B cell (primary cell): Measurements from ENCODE around the gene TIRAP. TPM values are rescaled to one million over a fixed set of nuclear protein-coding genes. Genes with fewer than 3 reads are reported as not detected.

Experiments used
- ATAC-seq: fragments of 200-7000 bp; cut with Tn5 transposase; one replicate; pipeline ENCODE4 v1.10.0; 2021; ENCODE audit warnings: low read depth, mild to moderate bottlenecking, moderate number of reproducible peaks, moderate library complexity
- CTCF ChIA-PET: fragments of 350-600 bp; sonication (Branson Sonifier 250); formaldehyde crosslinking; loops from one replicate; lab custom pipeline; 2021; ENCODE audit warnings: antibody characterized with exemption, inconsistent platforms; lab: Charles Lee
- POLR2A ChIA-PET: fragments of 350-600 bp; sonication (Branson Sonifier 250); formaldehyde crosslinking; loops from one replicate; lab custom pipeline; 2021; ENCODE audit warnings: antibody characterized with exemption; lab: Charles Lee
- DNase-seq: peaks from one replicate; pipeline ENCODE4 v3.0.0; 2013
- H2AFZ ChIP-seq: 2 replicates; pipeline ENCODE4 v1.6.1; 2012; ENCODE audit warnings: mild to moderate bottlenecking, low read depth, low read length; ENCODE audit not compliant: insufficient read depth, poor library complexity, severe bottlenecking
- H3K27ac ChIP-seq, 2 donors: 1 replicate in 1 of 2; 2 replicates in 1 of 2; pipeline ENCODE4 v1.5.1; 2012 to 2013; ENCODE audit warnings: low read length in 2 of 2, mild to moderate bottlenecking in 2 of 2, moderate library complexity in 1 of 2
- H3K27me3 ChIP-seq, 4 experiments: fragments of 200-600 bp in 1 of 4; sonication (generic) in 1 of 4; replicated peaks in 1 of 4; 1 replicate in 2 of 4; 2 replicates in 2 of 4; pipeline versions ENCODE4 v1.6.1 to v1.7.0; 2013 to 2016; ENCODE audit warnings: low read length in 3 of 4, mild to moderate bottlenecking in 2 of 4, mixed read lengths in 1 of 4, moderate library complexity in 1 of 4; ENCODE audit not compliant: insufficient read depth in 4 of 4, control insufficient read depth in 3 of 4; ENCODE audit errors: control extremely low read depth in 1 of 4
- H3K36me3 ChIP-seq, 2 experiments: replicated peaks in 1 of 2; 1 replicate in 1 of 2; 2 replicates in 1 of 2; pipeline versions ENCODE4 v1.6.1 to v1.7.1; 2013; ENCODE audit warnings: low read length in 1 of 2; ENCODE audit not compliant: insufficient read depth in 2 of 2, control insufficient read depth in 1 of 2; ENCODE audit errors: control extremely low read depth in 1 of 2, extremely low read depth in 1 of 2
- H3K4me1 ChIP-seq, 2 donors: fragments of 200-600 bp in 1 of 2; sonication (generic) in 1 of 2; 1 replicate in 1 of 2; 2 replicates in 1 of 2; pipeline versions ENCODE4 v1.5.1 to v1.6.1; 2013 to 2017; ENCODE audit warnings: low read length in 2 of 2; ENCODE audit not compliant: control insufficient read depth in 2 of 2, insufficient read depth in 2 of 2
- H3K4me2 ChIP-seq: replicated peaks from 2 replicates; pipeline ENCODE3; 2012; ENCODE audit warnings: mild to moderate bottlenecking, low read depth, low read length; ENCODE audit not compliant: poor library complexity, severe bottlenecking
- H3K4me3 ChIP-seq, 5 experiments: fragments of 200-600 bp in 1 of 5; sonication (generic) in 1 of 5; 1 replicate in 3 of 5; 2 replicates in 2 of 5; pipeline versions ENCODE4 v1.5.1 to v1.7.0; 2011 to 2016; ENCODE audit warnings: low read length in 4 of 5, mild to moderate bottlenecking in 4 of 5, low read depth in 2 of 5, control low read depth in 1 of 5, moderate library complexity in 1 of 5; ENCODE audit not compliant: insufficient read depth in 1 of 5; ENCODE audit errors: control extremely low read depth in 1 of 5, extremely low read depth in 1 of 5
- H3K79me2 ChIP-seq: fragments of 200-600 bp; sonication (generic); one replicate; pipeline ENCODE4 v1.6.0; 2016; ENCODE audit warnings: low read length; ENCODE audit not compliant: control insufficient read depth, insufficient read depth
- H3K9ac ChIP-seq: fragments of 200-600 bp; sonication (generic); 2 replicates; pipeline ENCODE4 v1.6.1; 2017; ENCODE audit warnings: mild to moderate bottlenecking, low read length, moderate library complexity
- H3K9me3 ChIP-seq, 3 donors: one replicate each; pipeline versions ENCODE4 v1.6.1 to v1.7.1; 2013; ENCODE audit warnings: low read length in 2 of 3; ENCODE audit not compliant: control insufficient read depth in 2 of 3, insufficient read depth in 1 of 3; ENCODE audit errors: control extremely low read depth in 1 of 3
- H4K20me1 ChIP-seq: 2 replicates; pipeline ENCODE4 v1.6.0; 2012; ENCODE audit warnings: mild to moderate bottlenecking, low read length; ENCODE audit not compliant: insufficient read depth, control insufficient read depth, poor library complexity, severe bottlenecking
- H3K27ac Mint-ChIP-seq: one replicate; pipeline ENCODE4 v1.8.0; 2021; ENCODE audit warnings: mixed read lengths
- H3K27me3 Mint-ChIP-seq: one replicate; pipeline ENCODE4 v1.8.0; 2021; ENCODE audit warnings: mixed read lengths
- H3K4me1 Mint-ChIP-seq: one replicate; pipeline ENCODE4 v1.8.0; 2021; ENCODE audit warnings: mixed read lengths
- H3K4me3 Mint-ChIP-seq: one replicate; pipeline ENCODE4 v1.8.0; 2021; ENCODE audit warnings: mixed read lengths
- H3K9me3 Mint-ChIP-seq: one replicate; pipeline ENCODE4 v1.8.0; 2022; ENCODE audit warnings: mixed read lengths; ENCODE audit not compliant: insufficient read depth
- EZH2 ChIP-seq: IDR thresholded peaks from 2 replicates; pipeline ENCODE4 v1.6.1; 2012; ENCODE audit warnings: borderline replicate concordance, low read depth, mild to moderate bottlenecking, moderate library complexity, low read length; ENCODE audit not compliant: insufficient read depth, poor library complexity, severe bottlenecking
- WGBS: methylation state at CpG from one replicate; pipeline ENCODE4 v1.1.5; 2013; ENCODE audit warnings: missing lambda C conversion rate; ENCODE audit not compliant: insufficient coverage; 5-methylcytosine and 5-hydroxymethylcytosine counted together
- intact Hi-C: fragments of 100-400 bp; cut with micrococcal nuclease; formaldehyde crosslinking; loops from one replicate; pipeline ENCODE4 v1.10.0; 2022
- polyA plus RNA-seq: library from polyadenylated mRNA; depleted of rRNA; stranded (reverse); fragments of >200 nt; gene quantifications from 2 replicates; pipeline ENCODE4 v1.2.3, GENCODE V29; 2012
- total RNA-seq, 2 donors: library from RNA; stranded (reverse); fragments of 120-200 nt in 1 of 2; gene quantifications; 1 replicate in 1 of 2; 2 replicates in 1 of 2; pipeline versions ENCODE4 v1.2.3 to v1.2.4, GENCODE V29; 2013 to 2022
- TF ChIP-seq, protein P1 (sequence below): fragments of 200-600 bp; IDR thresholded peaks from one replicate; pipeline ENCODE4 v1.8.0; 2022; ENCODE audit warnings: antibody characterized with exemption, mild to moderate bottlenecking

The TIRAP gene
- total and polyA plus RNA-seq, 2 donors (not counting 1 experiment from before 2014, with no cell fraction given) = 9.9 to 25.1 TPM

- Histone ChIP-seq H4K20me1 (no peaks in the 10 kb centered on the region), H3K9ac (no peak overlapping the region), H3K9me3 (no peaks in the 10 kb centered on the region), H3K36me3 (peaks cover 0 to 46% of the 10 kb centered on the region in 2 experiments), H3K27me3 (no peaks in the 10 kb centered on the region), H3K27ac (no peak overlapping the region), H2AFZ (no peak overlapping the region), H3K4me1 (peaks cover 4 to 5% of the 10 kb centered on the region in 2 donors), H3K4me3 (no peak overlapping the region), H3K4me2 (no peak overlapping the region), H3K79me2 (peaks cover 3% of the 10 kb centered on the region)
- TF ChIP-seq EZH2 = no peak
- ChIA-PET POLR2A (no interaction called here), CTCF (interaction anchor here (1.0 kb wide), 2 partner anchors 13 to 17 kb away, joined by 3 to 6 read pairs; no protein-coding TSS in a partner anchor)
- H3K9me3 Mint-ChIP-seq = no peaks in the 10 kb centered on the region
- DNase-seq = no peak
- WGBS = 89% methylated on average over 4 of the region's 5 CpGs
- H3K27me3 Mint-ChIP-seq = no peaks in the 10 kb centered on the region
- H3K4me1 Mint-ChIP-seq = peaks cover 11% of the 10 kb centered on the region
- no peak overlapping the region for H3K4me3 Mint-ChIP-seq
- no peak for ATAC-seq
- intact Hi-C loops = no loop called here
- H3K27ac Mint-ChIP-seq = peak overlapping the region; percentile 20
These were observed 10.8 kb downstream of the TIRAP start for GRCh38 chr11:126293726-126294125.

DNA sequence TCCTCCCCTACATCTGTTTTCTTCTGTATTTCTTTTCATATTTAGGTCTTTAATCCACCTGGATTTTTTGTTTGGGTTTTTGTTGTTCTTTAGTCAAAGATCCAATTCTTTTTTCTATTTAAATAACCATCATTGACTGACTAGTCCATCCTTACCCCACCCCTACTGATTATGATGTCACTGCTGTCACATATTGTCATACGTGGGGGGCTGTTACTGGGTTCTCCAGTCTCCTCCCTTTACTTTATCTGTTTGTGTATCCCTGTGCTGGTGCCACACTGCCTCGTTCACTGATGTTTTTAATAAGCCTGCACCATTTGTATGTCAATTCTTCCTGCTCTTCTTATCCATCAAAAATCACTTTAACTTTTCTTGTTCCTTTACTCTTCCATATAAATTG, 14.1 kb downstream of the TIRAP start:
- Histone ChIP-seq H3K4me2 (no peak overlapping the region), H3K27me3 (no peaks in the 10 kb centered on the region), H4K20me1 (no peaks in the 10 kb centered on the region), H3K9ac (no peak overlapping the region), H3K79me2 (no peaks in the 10 kb centered on the region), H3K27ac (no peak overlapping the region), H2AFZ (no peak overlapping the region), H3K4me1 (peaks cover 4 to 5% of the 10 kb centered on the region in 2 donors), H3K9me3 (no peaks in the 10 kb centered on the region), H3K36me3 (peaks cover 0 to 25% of the 10 kb centered on the region in 2 experiments), H3K4me3 (no peak overlapping the region)
- no peak for ATAC-seq
- Mint-ChIP-seq H3K4me3 (no peak overlapping the region), H3K27me3 (no peaks in the 10 kb centered on the region), H3K4me1 (peaks cover 11% of the 10 kb centered on the region), H3K27ac (no peak overlapping the region), H3K9me3 (no peaks in the 10 kb centered on the region)
- DNase-seq = no peak
- 60% methylated on average over 2 of the region's 2 CpGs for WGBS
- intact Hi-C loops = no loop called here
- ChIA-PET CTCF (no interaction called here), POLR2A (no interaction called here)
- TF ChIP-seq, protein P1, sequence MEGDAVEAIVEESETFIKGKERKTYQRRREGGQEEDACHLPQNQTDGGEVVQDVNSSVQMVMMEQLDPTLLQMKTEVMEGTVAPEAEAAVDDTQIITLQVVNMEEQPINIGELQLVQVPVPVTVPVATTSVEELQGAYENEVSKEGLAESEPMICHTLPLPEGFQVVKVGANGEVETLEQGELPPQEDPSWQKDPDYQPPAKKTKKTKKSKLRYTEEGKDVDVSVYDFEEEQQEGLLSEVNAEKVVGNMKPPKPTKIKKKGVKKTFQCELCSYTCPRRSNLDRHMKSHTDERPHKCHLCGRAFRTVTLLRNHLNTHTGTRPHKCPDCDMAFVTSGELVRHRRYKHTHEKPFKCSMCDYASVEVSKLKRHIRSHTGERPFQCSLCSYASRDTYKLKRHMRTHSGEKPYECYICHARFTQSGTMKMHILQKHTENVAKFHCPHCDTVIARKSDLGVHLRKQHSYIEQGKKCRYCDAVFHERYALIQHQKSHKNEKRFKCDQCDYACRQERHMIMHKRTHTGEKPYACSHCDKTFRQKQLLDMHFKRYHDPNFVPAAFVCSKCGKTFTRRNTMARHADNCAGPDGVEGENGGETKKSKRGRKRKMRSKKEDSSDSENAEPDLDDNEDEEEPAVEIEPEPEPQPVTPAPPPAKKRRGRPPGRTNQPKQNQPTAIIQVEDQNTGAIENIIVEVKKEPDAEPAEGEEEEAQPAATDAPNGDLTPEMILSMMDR = no peak
- no peak for TF ChIP-seq EZH2
